ENCODE measurements around the gene HMGB4.

HMGB4 gene

DNA sequence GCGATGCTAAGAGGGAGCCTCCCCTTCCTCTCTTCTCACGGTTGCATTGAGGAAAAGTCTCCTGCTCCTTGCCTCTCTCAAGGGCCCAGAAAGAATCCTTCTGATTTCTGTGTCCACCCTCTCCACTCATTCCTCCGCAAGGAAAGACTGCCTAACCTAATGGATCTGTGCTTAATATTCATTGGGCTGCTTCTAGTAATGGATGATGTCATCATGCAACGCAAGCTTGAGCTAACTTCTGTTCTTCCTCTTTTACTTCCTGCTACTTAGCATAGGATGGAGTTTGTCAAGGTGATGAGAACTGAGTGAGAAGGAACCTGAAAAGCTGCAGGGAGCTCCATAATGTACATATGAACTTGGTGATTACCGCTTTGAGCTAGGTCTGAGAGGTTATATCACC is 35.2 kb upstream of the HMGB4 start:
- no peaks in the 10 kb centered on the region for H3K9me3 ChIP-seq (ENCODE audit: insufficient read depth, low read length)
- TF ChIP-seq, protein P1, sequence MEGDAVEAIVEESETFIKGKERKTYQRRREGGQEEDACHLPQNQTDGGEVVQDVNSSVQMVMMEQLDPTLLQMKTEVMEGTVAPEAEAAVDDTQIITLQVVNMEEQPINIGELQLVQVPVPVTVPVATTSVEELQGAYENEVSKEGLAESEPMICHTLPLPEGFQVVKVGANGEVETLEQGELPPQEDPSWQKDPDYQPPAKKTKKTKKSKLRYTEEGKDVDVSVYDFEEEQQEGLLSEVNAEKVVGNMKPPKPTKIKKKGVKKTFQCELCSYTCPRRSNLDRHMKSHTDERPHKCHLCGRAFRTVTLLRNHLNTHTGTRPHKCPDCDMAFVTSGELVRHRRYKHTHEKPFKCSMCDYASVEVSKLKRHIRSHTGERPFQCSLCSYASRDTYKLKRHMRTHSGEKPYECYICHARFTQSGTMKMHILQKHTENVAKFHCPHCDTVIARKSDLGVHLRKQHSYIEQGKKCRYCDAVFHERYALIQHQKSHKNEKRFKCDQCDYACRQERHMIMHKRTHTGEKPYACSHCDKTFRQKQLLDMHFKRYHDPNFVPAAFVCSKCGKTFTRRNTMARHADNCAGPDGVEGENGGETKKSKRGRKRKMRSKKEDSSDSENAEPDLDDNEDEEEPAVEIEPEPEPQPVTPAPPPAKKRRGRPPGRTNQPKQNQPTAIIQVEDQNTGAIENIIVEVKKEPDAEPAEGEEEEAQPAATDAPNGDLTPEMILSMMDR (IDR thresholded peaks at IDR 0.05; ENCODE audit: low read depth, low read length): no peak
- no peak for TF ChIP-seq EZH2phosphoT487 (IDR thresholded peaks at IDR 0.05; ENCODE audit: low read depth)
- no peak overlapping the region for H3K9ac ChIP-seq (ENCODE audit: low read length)
- H2AFZ ChIP-seq (ENCODE audit: low read depth, low read length): no peak overlapping the region
- H3K36me3 ChIP-seq (replicated peaks; ENCODE audit: low read depth, low read length): no peaks in the 10 kb centered on the region
- H4K20me1 ChIP-seq (ENCODE audit: insufficient read depth, low read length): no peaks in the 10 kb centered on the region
- H3K27me3 ChIP-seq (ENCODE audit: low read depth, low read length): no peaks in the 10 kb centered on the region
- H3K4me1 ChIP-seq (ENCODE audit: low read length): no peaks in the 10 kb centered on the region
- no peak overlapping the region for H3K27ac ChIP-seq (ENCODE audit: low read length)
- H3K4me2 ChIP-seq (ENCODE audit: low read length): no peak overlapping the region
- H3K79me2 ChIP-seq (ENCODE audit: low read length): no peaks in the 10 kb centered on the region
- no peak overlapping the region for H3K4me3 ChIP-seq (ENCODE audit: low read length)

DNA sequence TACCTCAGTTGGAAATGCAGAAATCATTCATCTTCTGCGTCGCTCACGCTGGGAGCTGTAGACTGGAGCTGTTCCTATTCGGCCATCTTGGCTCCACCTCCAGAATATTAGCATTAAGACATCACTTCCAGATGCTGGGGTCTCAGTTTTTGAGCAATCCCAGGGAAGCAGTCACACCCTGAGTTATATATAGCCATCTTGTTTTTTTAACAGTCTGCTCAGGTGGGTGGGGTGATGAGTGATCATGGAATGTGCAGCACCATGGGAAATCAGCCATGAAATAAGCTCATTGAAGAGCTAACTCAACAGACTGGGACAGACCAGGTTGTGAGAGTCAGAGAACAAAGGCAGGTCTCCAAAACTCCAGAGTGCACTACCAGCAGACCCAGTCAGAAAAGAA is 27.0 kb upstream of the HMGB4 start:
- Histone ChIP-seq H4K20me1 (ENCODE audit: insufficient read depth, low read length) (no peaks in the 10 kb centered on the region), H3K4me3 (ENCODE audit: low read length) (no peak overlapping the region), H3K4me1 (ENCODE audit: low read length) (no peaks in the 10 kb centered on the region), H3K9ac (ENCODE audit: low read length) (no peak overlapping the region), H3K79me2 (ENCODE audit: low read length) (no peaks in the 10 kb centered on the region), H3K4me2 (ENCODE audit: low read length) (no peak overlapping the region), H3K27ac (ENCODE audit: low read length) (no peak overlapping the region), H3K9me3 (ENCODE audit: insufficient read depth, low read length) (no peaks in the 10 kb centered on the region), H3K36me3 (replicated peaks; ENCODE audit: low read depth, low read length) (no peaks in the 10 kb centered on the region), H3K27me3 (ENCODE audit: low read depth, low read length) (no peaks in the 10 kb centered on the region), H2AFZ (ENCODE audit: low read depth, low read length) (no peak overlapping the region)
- TF ChIP-seq, protein P1 (IDR thresholded peaks at IDR 0.05; ENCODE audit: low read depth, low read length): no peak
- no peak for TF ChIP-seq EZH2phosphoT487 (IDR thresholded peaks at IDR 0.05; ENCODE audit: low read depth)

DNA sequence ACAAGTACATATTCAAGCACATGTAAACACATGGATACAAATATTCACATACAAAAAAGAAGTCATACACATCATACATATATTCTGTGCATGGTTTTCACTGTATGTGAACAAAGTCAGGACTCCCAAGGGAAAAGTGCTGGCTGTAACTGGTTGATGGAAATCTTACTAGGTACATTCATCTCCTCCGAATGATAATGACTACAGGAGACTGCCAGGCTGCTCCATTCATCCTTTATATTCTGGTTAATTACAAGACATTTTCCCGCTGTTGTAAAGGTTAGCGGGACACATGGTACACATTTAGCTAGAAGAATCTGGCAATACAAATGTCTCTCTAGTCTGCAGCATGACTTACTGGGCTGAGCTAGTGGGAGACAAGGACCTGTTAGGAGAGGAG is 26.2 kb upstream of the HMGB4 start:
- H4K20me1 ChIP-seq (ENCODE audit: insufficient read depth, low read length): no peaks in the 10 kb centered on the region
- no peak overlapping the region for H3K27ac ChIP-seq (ENCODE audit: low read length)
- no peak overlapping the region for H3K4me2 ChIP-seq (ENCODE audit: low read length)
- TF ChIP-seq, protein P1 (IDR thresholded peaks at IDR 0.05; ENCODE audit: low read depth, low read length): no peak
- no peak for TF ChIP-seq EZH2phosphoT487 (IDR thresholded peaks at IDR 0.05; ENCODE audit: low read depth)
- no peaks in the 10 kb centered on the region for H3K79me2 ChIP-seq (ENCODE audit: low read length)
- H3K9ac ChIP-seq (ENCODE audit: low read length): no peak overlapping the region
- H3K4me1 ChIP-seq (ENCODE audit: low read length): no peaks in the 10 kb centered on the region
- H3K27me3 ChIP-seq (ENCODE audit: low read depth, low read length): no peaks in the 10 kb centered on the region
- no peaks in the 10 kb centered on the region for H3K36me3 ChIP-seq (replicated peaks; ENCODE audit: low read depth, low read length)
- H3K4me3 ChIP-seq (ENCODE audit: low read length): no peak overlapping the region
- H3K9me3 ChIP-seq (ENCODE audit: insufficient read depth, low read length): no peaks in the 10 kb centered on the region
- no peak overlapping the region for H2AFZ ChIP-seq (ENCODE audit: low read depth, low read length)

DNA sequence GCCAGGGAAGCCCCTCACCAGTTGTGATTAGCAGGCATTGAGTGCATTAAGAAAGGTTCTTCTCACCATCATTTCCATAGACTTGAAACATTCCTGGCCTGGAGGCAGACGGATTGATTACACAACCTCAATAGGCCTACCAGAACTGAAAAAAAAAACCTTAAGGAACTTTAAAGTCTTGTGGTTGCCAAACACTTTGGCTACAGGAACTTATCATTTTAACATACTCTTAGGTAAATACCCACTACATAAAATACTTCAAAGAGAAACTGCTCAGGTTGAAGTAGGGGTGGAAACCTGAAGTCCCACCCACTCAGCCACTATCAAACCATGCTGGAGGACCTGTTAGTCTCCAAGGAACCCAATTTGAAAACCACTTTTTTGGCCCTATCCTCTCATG is 22.4 kb upstream of the HMGB4 start:
- no peaks in the 10 kb centered on the region for H3K79me2 ChIP-seq (ENCODE audit: low read length)
- H4K20me1 ChIP-seq (ENCODE audit: insufficient read depth, low read length): no peaks in the 10 kb centered on the region
- no peak overlapping the region for H3K9ac ChIP-seq (ENCODE audit: low read length)
- TF ChIP-seq, protein P1 (IDR thresholded peaks at IDR 0.05; ENCODE audit: low read depth, low read length): no peak
- no peak for TF ChIP-seq EZH2phosphoT487 (IDR thresholded peaks at IDR 0.05; ENCODE audit: low read depth)
- no peak overlapping the region for H3K27ac ChIP-seq (ENCODE audit: low read length)
- no peaks in the 10 kb centered on the region for H3K36me3 ChIP-seq (replicated peaks; ENCODE audit: low read depth, low read length)
- no peaks in the 10 kb centered on the region for H3K27me3 ChIP-seq (ENCODE audit: low read depth, low read length)
- no peak overlapping the region for H3K4me2 ChIP-seq (ENCODE audit: low read length)
- no peaks in the 10 kb centered on the region for H3K4me1 ChIP-seq (ENCODE audit: low read length)
- H3K4me3 ChIP-seq (ENCODE audit: low read length): no peak overlapping the region
- H2AFZ ChIP-seq (ENCODE audit: low read depth, low read length): no peak overlapping the region
- no peaks in the 10 kb centered on the region for H3K9me3 ChIP-seq (ENCODE audit: insufficient read depth, low read length)

All from OCI-LY3 (cell line).